ENCODE data around the gene CHERP. TPM values are rescaled to one million over a fixed set of nuclear protein-coding genes. Genes with fewer than 3 reads are reported as not detected.

Gene CHERP
- total RNA-seq, 1 donor = 8.0 TPM

GRCh38 chr19:16520074-16520973 is 21.9 kb downstream of the CHERP start:
- TF ChIP-seq CTCF (IDR thresholded peaks at IDR 0.05; ENCODE audit: insufficient read depth, low read length) = no peak
- DNase-seq (ENCODE audit: low read depth) = no peak
- no peak overlapping the region for H3K4me3 ChIP-seq (ENCODE audit: low read depth, low read length)

- no peak for TF ChIP-seq CTCF (IDR thresholded peaks at IDR 0.05; ENCODE audit: insufficient read depth, low read length)
- DNase-seq (ENCODE audit: low read depth) = no peak
- H3K4me3 ChIP-seq (ENCODE audit: low read depth, low read length) = no peak overlapping the region
Observed at GRCh38 chr19:16519230-16519687, 23.0 kb downstream of the CHERP start.

GRCh38 chr19:16518483-16519229 is 23.6 kb downstream of the CHERP start:
- no peak for TF ChIP-seq CTCF (IDR thresholded peaks at IDR 0.05; ENCODE audit: insufficient read depth, low read length)
- no peak for DNase-seq (ENCODE audit: low read depth)
- no peak overlapping the region for H3K4me3 ChIP-seq (ENCODE audit: low read depth, low read length)

GRCh38 chr19:16518061-16518460 is 24.2 kb downstream of the CHERP start:
- TF ChIP-seq CTCF (IDR thresholded peaks at IDR 0.05; ENCODE audit: insufficient read depth, low read length) = no peak
- no peak for DNase-seq (ENCODE audit: low read depth)
- H3K4me3 ChIP-seq (ENCODE audit: low read depth, low read length) = no peak overlapping the region

- no peak overlapping the region for H3K4me3 ChIP-seq (ENCODE audit: low read depth, low read length)
- TF ChIP-seq CTCF (IDR thresholded peaks at IDR 0.05; ENCODE audit: insufficient read depth, low read length) = no peak
- DNase-seq (ENCODE audit: low read depth) = no peak
Observed at GRCh38 chr19:16516923-16517610, 25.2 kb downstream of the CHERP start.

- TF ChIP-seq CTCF (IDR thresholded peaks at IDR 0.05; ENCODE audit: insufficient read depth, low read length) = no peak
- no peak for DNase-seq (ENCODE audit: low read depth)
Observed at GRCh38 chr19:16516381-16516780, 25.9 kb downstream of the CHERP start.

More at GRCh38 chr19:16516381-16516780, 25.9 kb downstream of the CHERP start:
- no peak overlapping the region for H3K4me3 ChIP-seq (ENCODE audit: low read depth, low read length)
